HG03460 (cell line): ENCODE measurements around the gene CDH26.

Experiments
- ATAC-seq: cut with Tn5 transposase; IDR thresholded peaks from one replicate; pipeline ENCODE4 v1.9.1; 2021; ENCODE audit not compliant: unreplicated experiment

CDH26 gene

DNA sequence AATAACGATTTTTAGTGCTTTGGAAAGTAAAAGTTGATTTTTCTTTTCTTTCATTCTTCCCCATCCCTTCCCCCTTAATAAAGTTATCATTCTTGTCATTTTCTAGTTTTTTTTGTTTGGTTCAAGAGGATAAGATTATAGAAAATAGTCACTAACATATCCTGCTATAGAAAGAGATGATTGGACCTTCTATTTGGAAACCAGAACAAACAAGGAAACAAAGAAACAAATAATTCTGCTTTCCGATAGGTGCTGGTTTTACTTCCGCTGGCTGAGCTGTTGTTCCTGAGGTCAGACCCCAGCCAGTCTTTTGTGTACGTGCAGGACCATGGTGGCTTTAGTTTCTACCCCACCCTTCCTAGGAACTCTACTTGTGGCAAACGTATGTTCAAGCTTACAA, at the start of gene CDH26:
CDH26 (plus strand) TSS at position 301 of the 400 bp plus-strand sequence. CDS start 304 bp downstream, outside the sequence.
- ATAC-seq, result no peak

DNA sequence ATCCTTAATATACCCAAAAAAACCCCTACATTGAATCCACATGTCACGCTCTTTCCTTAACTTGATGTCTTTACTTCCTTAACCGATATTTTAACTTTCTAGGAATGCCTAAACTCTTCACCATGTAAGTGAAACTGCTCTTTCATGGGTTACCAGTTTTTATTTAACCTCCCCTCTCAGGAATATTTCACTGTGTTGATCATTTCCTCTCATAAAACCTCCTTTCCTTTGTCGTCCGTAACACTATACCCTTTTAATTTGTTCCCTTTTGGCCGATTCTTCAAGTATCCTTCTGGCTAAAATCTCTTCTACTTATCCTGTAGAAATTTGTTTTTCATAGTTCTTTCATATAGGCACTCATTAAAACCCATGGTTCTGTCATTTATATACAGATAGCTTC, 49.4 kb upstream of the CDH26 start:
- no peak for ATAC-seq

DNA sequence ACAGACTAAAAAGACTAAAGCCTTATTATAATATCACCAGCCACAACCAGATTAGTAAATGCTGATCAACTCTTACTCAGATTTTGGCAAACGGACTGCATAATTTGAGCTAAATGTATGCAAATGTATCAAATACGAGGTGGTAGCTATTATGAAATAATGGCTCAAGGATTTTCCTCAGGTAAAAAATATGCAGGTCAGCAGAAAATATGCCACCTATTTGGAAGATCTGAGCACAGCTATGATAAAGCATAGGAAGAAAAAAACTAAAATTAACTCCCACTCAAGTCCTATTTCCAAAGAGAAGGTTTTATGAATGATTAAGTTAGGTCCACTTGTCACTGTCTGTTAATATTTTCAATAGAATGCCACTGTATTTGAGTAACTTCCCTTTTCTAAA, 47.2 kb upstream of the CDH26 start:
- no peak for ATAC-seq

DNA sequence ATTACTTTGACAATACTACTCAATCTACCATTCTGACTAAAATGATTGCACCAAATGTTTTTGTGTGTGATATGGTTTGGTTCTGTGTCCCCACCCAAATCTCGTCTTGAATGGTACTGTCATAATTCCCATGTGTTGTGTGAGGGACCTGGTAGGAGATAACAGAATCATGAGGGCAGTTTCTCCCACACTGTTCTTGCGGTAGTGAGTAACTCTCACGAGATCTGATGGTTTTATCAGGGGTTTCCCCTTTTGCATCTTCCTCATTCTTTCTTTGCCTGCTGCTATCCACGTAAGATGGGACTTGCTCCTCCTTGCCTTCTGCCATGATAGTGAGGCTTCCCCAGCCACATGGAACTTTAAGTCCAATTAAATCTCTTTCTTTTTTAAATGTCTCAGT, 45.6 kb upstream of the CDH26 start:
- ATAC-seq, result no peak

DNA sequence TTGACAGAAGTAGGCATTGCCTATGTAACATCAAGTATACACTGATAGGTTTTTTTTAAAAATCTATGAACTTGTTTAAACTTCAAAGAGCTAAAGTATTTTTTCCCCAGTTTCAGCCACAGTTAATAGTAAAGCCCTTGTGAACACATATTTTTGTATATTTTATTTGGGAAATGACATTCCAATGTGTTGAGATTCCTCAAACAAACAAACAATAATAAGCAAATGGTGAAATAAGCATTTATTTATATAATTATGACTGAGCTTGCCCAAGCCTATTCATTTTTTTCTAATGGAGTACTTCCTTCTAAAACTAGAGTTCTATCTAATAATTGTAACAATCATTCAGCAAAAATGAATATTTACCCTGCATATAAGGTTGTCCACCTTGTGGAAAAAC, 37.3 kb upstream of the CDH26 start:
- ATAC-seq, result no peak

DNA sequence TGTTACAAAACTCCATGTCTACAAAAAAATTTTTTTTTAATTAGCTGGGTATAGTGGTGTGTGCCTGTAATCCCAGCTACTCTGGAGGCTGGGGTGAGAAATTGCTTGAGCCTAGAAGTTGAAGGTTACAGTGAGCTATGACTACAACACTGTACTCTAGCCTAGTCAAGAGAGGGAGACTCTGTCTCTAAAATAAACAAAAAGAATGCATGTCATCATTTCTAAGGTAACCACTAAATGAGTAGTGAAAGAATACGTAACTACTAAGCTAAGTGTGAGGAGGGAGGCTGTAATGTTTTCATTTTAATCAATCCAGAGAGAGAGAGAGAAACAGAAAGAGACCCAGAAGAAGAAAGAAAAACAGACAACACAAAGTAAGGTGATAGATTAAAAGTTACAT, 34.7 kb upstream of the CDH26 start:
- ATAC-seq, result no peak

DNA sequence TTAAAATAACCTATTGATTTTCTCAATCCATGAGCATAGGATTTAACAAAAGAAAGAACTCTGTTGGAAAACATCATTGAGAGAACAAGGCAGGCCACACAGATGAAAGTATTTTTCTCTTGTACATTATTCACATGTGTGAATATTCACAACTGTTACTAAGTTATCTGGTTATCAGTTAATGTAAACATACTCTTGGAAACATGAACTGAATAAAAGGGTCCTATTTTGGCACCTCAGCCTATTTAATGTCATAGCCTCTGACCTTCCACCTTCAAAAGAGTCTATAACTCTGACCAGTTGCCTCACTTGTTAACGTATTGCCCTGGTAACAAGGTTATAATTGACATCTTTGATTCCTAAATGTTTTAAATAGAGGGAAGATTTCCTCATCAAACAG, 32.9 kb upstream of the CDH26 start:
- no peak for ATAC-seq

DNA sequence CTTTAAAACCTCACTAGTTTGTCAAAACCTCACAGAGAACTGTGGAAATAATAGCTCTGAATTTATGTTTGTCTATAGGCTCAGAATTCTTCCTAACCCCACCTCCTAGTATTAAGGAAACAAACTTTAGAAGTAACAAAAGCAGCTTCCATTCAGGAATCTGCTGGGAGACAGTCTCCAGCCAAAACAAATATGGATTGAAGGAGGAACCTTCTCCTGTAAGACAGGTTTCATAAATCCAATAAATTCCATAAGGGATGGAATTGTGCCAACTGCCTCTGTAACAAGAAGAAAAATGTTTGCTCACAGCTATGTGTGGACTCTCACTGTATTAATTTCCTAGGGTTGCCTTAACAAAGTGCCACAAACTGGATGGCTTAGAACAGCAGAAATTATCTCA, 32.3 kb upstream of the CDH26 start:
- ATAC-seq, result no peak

DNA sequence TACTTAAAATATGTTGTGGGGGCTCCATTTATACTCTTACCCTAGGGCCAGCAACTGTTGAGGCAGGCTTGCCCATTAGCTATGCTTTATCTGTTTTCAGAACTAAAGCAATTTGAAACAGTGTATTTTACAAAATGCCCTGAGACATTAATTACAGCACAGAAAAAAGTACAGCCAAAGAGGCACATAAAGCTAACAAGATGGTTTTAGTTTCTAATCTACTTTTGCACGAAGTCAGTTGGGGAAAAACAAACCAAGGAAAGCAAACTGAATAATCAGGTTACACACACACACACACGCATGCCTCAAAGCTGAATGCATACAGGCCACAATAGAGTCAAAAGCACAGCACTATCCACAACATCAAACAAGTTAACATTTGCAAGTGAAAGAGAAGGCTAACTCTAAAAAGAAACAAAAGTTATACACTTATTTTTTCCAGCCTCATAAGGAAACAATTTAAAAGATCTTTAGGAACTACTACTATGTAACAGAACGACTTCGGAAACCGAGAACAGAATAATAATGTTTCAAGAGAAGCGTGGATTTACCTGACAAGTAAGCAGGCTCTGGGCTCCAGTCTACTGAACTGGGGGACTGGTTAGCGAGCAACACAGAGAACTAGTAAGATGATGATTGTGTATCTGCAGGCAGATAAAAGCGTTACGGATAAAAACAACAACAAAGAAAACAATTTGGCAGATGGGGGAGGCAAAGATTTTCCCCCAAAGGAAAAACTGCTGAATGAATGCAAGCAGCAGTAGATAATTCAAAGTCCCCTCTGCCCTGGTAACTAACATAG, 26.5 kb upstream of the CDH26 start:
- ATAC-seq, result no peak

DNA sequence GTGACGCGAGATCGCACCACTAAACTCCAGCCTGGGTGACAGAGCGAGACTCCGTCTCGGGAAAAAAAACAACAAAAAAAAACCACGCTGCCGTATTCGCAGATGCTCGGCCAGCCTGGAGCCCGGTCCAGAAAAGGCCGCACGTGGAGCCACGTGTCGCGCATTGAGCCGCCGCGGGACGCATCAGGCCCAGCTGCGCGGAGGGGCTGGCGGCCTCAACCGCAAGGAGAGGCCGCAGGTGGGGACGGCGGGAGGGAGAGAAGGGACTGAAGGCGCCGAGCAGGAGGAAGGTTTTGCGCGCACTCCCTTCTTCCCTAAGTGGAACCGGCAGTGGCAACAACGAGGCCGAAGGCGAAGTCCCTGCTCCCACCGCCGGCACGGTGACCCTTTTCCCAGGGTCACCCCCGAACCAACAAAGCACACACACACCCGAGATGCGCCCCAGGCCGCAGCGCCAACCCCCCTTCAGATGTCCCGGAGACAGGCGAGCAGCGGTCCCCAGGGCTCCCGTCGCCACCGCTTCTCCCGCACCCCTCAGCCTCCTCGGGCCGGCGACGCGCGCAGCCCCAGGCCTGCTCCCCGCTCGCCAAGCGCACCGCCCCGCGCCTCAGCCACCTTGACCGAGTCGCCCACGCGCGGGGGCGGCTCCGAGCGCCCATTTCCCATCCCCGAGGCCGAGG, 25.5 kb upstream of the CDH26 start:
- no peak for ATAC-seq

DNA sequence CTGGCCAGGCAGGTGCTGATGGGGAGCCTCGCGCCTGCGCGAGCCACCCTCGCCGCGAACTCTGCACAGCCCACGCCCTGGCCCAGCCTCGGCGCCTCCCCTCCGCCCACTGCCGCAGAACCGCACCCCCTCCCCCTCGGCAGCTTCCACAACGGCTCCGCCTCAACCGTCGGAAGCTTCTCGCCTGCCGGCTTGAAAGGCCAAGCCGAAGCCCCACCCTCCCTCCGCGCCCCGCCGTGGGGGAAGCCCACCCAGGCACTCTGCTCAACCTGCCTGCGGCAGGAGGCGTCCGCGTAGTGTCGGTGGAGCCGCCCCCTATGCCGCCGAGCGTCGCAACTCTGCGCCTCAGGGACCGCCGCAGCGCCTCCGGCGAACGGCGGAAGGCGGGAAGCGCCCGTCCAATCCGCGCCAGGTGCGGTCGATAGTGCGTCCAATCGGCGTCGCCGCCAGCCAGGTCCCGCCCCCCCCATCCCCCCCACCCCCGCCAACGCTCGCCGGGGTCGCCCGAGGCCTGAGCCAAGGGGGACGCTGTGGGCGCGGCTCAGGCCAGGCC, 24.9 kb upstream of the CDH26 start, which contains the start of gene SYCP2:
SYCP2 (minus strand) TSS at position 342 of the 553 bp plus-strand sequence. CDS start 11,224 bp downstream, outside the sequence.
- ATAC-seq, result peak; percentile 20

DNA sequence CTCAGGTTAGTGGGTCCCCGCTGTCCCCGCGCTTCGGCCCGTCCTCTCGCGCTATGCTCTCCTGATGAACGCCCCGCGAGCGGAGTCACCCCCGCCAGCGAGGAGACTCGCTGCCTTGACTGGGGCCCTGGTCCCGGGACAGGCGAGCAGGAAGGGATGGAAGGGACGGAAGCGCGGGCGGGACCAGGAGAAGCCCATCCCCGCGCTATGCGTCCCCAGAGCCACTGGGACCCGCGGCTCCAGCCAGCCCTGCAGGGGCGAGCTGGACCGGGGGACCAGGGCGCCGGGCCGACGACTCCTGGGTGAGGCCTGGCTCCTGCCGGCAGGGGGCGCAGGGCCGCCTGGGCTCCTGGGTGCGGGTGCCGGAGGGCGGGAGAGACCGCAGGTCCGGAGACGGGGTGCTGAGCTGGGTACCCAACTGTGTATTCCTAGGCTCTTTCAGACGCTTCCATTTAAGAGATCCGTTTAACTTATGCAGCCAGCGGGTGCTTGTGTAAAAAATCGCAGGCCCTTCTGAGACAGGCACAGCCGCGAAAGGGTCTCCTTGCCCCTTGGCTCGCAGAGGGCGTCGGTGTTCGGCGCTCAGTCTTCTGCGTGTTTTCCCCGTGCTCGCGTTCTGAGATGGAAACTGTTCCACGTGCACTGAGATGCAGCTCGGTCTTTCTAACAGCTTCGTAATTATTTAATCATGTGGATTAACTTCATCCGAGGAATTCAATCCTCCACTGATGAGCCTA, 24.2 kb upstream of the CDH26 start:
- peak; percentile 82 for ATAC-seq

DNA sequence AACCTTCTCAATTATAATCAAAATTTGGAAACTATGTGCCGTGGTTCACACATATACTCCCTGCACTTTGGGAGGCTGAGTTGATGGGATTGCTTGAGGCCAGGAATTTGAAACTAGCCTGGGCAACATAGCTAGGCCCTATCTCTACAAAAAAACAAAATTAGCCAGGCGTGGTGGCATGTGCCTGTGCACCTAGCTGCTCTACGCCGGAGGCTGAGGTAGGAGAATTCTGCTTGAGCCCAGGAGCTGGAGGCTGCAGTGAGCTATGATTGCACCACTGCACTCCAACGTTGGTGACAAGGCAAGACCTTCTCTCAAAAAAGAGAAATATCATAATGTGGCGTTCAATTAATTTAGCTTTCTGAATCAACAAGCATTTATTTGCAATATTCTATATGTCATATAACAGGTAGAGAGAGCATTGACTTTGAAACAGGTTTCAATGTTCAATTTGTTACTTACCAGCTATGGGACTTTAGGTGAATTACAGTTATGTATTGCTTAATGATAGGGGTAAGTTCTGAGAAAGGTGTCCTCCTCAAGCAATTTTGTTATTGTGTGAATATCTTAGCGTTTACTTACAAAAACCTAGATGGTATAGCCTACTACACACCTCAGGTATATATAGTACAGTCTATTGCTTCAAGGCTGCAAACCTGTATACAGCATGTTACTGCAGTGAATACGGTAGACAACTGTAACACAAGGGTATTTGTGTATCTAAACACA, 22.6 kb upstream of the CDH26 start:
- no peak for ATAC-seq

DNA sequence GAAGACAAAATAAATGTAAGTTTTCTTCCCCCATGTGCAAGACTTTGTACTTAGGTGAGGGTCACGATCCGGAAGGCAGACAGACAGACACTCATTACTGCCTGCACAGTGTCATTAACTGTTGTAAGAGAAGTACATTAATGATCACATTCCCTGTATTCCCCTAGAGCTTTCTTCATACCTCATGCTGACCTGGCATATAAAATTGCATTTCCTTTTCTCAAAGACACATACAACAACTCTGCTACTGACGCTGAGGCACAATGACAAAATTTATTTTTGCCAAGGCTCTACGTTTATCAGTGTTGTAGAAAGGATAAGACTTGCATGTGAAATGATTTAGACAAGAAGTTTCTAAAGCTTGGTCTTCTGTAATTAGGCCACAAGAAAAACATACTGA, 21.8 kb upstream of the CDH26 start:
- ATAC-seq, result no peak

DNA sequence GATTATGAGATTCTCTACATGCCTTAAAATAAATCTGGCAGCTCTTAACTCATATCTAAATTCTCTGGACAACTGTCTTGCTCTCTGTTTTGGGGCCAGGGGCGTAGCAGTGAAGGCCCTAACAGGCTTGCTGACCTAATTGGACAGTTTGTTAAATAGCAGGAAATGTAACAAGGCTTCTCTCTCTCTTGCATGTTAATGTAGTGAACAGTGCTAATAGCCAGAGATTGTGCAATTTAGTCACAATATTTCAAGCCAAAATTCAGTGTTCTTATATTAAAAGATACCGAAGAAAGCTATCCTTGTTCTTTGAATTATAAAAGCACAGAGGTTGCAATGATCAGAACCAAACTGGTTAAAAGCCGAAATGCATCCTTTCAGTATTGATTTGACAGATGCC, 21.1 kb upstream of the CDH26 start:
- ATAC-seq, result no peak

DNA sequence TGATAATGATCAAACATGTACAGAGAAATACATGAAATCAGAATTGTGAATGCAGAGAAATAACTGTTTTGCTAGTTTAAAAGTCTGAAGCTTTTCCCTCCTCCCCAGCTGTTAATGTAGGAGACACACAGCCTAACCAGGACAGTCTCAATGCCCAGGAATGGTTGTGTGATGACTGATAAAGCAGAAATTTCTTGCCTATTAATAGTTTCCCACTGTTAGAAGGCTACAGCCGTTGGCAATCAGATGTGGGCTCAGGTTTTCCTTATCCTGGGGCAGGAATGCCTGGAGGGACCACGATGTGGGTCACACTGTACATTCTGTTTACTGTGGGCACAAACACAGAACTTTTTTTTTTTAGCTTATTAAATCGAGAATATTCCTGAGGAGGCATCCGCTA, 20.0 kb upstream of the CDH26 start:
- no peak for ATAC-seq

DNA sequence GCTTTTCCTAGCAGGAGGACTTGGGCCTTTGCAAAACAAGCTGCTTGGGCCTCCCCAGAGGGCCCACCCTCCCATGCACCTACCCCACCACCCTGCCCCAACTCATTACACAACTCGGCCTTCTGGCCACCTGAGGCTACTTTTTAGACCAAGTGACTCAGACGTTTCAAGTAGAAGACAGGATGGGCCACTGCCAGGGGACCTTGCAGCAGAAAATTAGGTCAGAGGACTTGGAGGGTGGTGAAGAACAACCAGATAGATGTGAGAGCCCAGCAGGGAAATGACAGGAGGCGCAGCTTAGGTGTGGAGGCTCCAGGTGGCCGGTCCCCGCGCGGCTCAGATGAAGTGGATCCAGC, 19.5 kb upstream of the CDH26 start:
- ATAC-seq, result no peak

DNA sequence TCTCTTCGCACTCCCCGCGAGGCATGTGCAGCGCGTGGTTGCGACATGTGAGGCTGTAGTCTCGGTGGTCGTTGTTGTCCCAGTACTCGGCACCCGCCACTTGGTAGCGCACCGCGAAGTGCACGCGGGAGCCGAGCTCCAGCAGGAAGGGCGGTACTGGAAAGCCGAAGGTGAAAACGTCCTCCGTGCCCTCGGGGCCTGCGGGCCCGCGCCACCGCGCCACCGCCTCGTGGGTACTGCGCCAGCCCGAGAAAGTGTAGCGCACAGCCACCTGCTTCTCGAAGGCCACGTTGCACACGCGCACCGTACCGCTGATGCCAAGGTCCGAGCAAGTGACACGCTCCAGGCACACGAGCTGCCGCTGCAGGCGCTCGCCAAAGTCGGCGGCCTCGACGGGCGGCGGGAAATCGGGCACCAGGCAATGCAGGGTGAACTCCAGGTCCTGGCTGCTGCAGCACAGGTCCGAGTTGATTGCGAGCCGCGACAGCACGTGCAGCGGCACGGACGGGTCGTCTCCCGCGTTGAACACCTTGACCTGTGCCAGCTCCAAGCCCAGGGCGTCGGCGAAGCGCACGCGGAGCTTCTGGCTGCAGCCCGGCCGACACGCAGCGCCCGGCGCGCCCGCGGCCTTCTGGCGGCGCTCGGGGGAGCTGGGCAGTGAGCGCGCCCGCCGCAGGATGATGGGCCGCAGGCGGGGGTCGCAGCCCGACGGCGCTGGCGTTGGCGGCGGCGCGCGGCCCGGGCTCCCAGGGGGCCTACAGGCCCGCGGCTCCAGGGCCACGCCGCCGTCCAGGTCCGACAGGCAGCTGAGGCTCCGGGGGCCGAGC, 19.0 kb upstream of the CDH26 start:
- ATAC-seq, result no peak

DNA sequence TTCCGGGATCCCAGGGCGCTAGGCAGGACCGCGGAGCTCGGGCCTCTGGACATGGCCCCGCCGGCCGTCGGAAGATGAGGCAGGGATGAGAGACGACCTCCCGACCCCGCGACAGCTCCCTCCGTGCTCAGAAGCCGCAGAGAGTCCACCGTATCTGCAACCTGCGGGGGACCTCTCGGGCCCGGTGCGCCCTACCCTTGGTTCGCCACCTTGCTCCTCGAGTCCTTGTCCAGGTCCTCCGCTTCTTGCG, 18.4 kb upstream of the CDH26 start:
- peak; percentile 30 for ATAC-seq
